CD4-positive, alpha-beta T cell treated with Interleukin-4 for 4 hours (primary cell): ENCODE results near the gene GPHN.
"Not testable (repeated sequence)": the region's sequence is repeated elsewhere in the genome, so short reads cannot be mapped to it uniquely, and the experiment has no call there.

Experiments used
- DNase-seq: peaks from one replicate; pipeline ENCODE4 v3.0.0-alpha.2; 2020

Gene GPHN

DNA sequence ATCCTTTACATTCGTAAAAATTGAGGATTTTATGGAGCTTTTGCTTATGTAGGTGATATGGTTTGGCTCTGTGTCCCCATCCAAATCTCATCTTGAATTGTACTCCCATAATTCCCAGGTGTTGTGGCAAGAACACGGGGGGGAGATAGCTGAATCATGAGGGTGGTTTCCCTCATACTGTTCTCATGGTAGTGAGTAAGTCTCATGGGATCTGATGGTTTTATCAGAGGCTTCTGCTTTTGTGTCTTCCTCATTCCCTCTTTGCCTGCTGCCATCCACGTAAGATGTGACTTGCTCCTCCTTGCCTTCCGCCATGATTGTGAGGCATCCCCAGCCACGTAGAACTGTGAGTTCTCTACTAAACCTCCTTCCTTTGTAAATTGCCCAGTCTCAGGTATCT lies 5.1 kb upstream of the GPHN start:
- not testable (repeated sequence) for DNase-seq

DNA sequence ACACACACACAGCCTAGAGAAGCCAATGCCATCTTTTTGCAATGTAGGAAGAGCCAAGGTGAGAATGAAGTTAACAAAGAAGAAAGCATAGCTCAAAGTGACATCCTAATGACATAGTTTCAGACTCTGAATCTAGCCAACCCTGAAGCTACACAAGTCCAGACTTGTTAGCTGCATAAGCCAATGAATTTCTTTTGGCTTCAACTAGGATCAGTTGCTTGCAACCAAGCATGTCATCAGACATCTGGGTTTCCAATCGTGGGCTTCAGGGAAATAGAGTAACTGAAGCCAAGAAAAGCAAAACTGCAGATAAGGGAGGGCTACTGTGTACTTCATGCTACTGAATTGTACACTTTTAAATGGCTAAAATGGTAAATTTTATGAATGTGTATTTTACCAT lies 4.4 kb upstream of the GPHN start:
- no peak for DNase-seq

DNA sequence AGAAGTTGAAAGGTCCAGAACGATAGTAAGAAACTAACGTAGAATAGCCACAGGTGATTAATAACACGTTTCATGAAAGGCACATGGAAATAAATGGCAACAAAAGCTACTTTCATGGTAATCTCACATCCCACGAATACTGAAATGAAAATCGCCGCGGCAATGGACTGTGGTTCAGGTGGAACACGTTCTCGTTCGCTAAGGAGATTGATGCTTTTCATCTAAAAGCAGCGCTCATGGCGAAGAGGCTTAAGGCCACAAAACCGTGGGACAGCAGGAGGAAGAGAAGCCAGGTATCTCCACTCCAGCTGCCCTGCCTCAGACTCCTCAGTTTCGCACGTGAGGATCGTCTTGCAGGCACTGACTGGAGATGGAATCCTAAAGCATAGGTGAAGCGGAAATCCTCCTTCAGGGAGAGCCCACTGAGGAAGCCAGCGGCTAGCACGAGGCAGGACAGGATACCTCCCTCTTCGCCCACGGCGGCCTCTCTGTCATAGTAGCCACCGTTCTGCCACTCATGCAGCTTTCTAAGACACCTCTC lies 696 bp upstream of the GPHN start:
- no peak for DNase-seq

DNA sequence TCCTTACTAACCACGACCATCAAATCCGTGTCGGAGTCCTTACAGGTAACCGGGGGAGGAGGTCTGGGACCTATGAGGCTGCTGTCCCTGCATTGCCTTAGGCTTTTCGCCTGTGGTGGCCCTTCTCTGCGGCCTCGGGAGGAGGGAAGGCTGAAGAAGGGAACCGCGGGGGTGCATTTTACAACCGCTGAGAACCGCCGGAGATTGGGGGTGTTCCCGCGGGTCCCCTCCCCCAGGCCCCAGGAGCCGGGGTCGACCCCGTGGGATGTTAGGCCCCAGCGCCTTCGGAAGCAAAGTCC lies 549 bp downstream of the GPHN start:
- DNase-seq, result no peak

DNA sequence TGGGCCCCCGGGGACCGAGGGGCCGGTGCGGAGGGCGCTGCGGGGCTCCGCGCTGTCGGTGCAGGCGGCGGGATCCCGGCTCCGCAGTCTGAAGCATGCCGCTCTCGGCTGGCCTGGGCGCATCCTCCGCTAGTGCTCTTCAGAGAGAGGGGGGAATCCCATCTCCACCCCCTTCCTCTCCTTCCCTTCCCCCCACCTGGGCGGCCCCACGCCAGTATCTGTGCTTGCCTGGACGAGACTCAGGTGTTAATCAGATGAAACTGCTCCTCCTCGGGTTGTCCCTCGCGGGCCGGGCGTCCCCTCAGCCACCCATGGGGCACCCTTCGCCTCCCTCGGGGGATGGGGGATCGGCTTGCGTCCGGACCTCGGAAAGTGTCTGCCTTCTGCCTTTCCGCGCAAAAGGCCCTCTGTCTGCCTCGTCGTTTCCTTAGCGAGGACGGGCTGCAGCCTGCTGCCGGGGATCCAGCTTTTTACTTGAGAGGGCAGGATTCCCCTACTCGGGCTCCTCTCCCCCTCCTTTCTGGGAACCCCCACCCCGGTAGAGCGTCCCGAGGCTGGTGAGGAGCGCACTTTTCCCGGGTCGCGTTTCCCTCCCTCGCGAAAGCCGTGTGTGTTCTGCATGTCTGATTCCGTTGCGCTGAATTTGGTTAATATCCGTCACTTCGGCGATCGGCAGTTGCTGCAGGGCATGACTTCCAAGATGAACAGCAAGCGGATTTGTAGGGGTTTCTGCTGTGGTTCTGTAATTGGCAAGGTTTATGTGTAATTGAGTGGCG lies 1.1 kb downstream of the GPHN start:
- DNase-seq, result peak; percentile 28

DNA sequence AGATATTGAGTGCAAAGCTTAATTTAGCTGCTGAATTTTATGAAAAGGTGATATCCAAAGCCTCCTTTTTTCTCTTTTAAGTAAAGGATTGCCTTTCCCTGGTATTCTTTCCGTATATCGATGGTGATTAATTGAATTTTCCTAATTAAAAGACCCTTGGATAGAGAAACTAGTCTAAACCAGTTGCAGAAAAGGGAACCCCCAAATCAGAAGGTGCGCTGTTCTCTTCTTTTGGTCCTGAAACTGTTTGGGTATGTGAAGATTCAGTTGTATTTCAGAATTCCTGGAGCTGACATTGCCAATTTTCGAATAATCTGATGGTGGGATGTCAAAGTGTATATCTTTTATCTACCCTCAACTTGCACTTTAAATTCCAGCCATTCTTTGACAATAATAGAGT lies 1.9 kb downstream of the GPHN start:
- no peak for DNase-seq

DNA sequence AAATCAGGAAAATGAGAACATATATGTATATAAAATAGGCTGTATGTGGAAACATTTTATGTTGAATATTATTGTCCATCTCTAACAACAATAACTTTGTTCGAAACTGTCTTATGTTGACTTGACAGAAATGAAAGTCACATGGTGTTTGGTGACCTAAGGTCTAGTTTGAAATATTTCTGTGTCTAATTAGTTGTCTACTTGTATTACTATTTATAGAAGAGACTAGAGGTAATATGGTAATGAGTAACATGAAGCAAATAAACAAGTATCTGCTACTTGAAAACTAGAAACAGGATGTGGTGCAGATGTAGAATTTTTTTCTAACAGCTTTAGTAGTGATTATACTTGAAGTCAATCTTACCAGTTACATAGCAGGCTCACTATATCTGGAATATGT lies 3.9 kb downstream of the GPHN start:
- DNase-seq, result peak; percentile 4

DNA sequence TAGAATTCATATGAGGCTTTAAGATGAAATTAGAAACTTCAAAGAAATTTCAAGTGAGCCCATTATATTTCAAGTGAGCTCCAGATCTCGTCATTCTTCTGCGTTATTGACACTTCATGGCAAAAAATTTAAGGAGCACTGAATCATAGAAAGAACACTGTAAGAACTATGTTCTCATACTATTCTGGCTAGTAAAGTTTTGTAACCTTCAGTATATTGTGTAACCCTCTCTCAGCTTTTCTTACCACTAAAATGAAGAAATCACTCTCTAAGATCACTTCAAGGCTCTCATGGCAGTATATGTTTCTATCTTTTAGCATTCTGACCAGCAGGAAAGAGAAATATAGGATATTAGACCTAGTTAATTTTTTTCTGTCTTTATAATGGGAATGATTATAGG lies 6.3 kb downstream of the GPHN start:
- no peak for DNase-seq

DNA sequence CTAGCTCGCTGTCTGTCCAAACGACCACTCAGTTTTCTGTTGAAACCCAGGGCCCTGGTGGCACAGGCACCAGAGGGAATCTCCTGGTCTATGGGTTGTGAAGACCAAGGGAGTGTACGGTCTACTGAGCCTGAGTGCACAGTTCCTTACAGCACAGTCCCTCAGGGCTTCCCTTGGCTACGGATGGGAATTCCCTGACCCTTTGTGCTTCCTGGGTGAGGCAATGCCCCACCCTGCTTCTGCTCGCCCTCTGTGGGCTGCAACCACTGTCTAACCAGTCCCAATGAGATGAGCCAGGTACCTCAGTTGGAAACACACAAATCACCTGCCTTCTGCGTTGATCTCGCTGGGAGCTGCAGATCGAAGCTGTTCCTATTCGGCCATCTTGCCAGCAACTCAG lies 22.6 kb downstream of the GPHN start:
- no peak for DNase-seq

DNA sequence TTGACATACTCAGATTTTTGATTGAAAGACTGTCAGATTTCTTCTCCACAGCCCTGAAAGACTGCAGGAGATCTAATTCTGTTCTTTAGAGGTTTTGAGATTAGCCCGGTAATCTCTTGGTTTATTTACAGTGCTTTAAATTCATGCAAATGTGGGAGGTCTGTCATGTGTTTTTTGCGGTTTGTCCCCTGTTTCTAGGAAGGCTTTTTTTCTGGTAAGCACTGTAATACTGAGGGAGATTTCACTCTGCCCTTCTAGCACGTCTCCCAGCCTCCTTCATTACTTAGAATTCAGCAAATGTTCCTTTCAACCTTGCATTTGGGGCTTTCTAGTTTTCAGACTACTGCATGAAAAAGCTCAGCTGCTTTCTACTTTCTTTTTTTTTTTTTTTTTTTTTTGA lies 31.1 kb downstream of the GPHN start:
- peak; percentile 17 for DNase-seq

DNA sequence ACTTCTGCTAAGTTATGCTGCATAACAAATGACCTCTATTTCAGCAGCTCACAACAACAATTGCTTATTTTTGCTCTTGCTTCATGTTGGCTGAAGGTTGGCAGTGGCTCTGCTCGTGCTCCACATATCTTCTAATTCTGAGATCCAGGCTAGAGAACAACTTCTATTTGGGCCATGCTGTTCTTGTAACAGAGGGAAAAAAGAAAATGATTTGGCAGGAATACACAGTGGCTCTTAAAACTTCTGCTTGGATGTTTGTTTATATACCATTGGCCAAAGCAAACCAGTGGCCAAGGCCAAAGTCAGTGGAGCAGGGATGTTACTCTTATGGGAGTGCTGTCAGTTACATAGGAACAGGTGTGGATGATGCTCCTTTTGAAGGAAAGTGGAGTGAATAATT lies 32.1 kb downstream of the GPHN start:
- DNase-seq, result no peak

DNA sequence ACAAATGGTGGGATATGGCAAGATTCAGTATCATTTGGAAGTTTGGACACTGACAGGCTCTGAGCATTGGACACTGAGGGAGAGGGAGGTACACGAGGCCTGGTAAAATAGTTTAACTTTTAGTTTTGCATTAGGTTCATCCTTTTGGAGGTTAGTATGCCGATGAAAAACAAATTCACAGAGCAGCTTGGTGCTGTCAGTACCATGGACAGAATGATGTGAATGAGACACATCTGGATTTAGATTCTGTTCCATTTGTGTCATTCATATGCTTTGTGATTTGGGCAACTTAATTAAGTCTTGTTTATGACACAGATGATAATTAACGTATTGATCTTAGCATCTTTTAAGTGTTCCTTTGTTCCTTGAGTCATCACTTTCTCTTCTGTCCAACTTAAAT lies 33.7 kb downstream of the GPHN start:
- DNase-seq, result no peak

DNA sequence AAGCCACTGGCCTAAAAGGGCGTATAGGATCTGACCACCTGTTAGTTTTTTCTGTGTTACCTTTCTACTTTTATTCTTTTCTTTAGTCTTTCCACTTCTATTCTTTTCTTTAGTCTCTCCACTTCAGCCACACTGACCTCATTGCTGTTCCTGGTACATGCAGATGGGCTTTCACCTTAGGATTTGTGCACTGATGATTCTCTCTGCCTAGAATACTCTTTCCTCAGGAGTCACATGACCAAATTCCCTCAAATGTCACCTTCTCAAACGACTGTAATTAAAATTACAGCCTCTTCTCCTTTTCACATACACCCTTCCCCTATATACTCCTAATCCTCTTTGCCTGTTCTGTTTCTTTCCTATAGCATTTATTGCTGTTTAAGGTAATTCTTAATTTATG lies 36.0 kb downstream of the GPHN start:
- no peak for DNase-seq

DNA sequence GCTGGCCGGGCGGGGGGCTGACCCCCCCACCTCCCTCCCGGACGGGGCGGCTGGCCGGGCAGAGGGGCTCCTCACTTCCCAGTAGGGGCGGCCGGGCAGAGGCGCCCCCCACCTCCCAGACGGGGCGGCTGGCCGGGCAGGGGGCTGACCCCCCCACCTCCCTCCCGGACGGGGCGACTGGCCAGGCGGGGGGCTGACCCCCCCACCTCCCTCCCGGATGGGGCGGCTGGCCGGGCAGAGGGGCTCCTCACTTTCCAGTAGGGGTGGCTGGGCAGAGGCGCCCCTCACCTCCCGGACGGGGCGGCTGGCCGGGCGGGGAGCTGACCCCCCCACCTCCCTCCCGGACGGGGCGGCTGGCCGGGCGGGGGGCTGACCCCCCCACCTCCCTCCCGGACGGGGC lies 37.2 kb downstream of the GPHN start:
- not testable (repeated sequence) for DNase-seq

DNA sequence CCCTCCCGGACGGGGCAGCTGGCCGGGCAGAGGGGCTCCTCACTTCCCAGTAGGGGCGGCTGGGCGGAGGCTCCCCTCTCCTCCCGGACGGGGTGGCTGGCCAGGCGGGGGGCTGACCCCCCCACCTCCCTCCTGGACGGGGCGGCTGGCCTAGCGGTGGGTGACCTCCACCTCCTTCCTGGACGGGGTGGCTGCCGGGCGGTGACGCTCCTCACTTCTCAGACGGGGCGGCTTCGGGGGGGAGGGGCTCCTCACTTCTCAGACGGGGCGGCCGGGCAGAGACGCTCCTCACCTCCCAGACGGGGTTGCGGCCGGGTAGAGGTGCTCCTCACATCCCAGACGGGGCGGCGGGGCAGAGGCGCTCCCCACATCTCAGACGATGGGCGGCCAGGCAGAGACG lies 37.8 kb downstream of the GPHN start:
- not testable (repeated sequence) for DNase-seq

DNA sequence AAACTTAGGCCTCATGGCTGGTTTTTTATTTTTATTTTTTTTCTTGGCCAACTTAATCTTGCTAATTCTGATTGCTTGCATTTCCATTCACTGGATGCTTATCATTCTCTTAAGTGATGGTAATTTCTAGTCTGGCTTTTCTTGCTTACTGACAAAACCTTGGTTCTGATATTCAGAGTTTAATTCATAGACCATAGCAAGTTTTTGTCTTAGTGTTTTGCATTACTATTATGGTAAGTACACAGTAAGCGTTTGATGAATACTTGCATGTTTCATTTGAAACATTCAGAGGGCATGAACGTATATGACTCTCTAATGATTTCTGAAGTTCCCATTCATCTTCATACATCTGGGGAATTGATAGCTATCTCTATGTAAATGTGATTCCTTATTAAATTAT lies 55.8 kb downstream of the GPHN start:
- no peak for DNase-seq

DNA sequence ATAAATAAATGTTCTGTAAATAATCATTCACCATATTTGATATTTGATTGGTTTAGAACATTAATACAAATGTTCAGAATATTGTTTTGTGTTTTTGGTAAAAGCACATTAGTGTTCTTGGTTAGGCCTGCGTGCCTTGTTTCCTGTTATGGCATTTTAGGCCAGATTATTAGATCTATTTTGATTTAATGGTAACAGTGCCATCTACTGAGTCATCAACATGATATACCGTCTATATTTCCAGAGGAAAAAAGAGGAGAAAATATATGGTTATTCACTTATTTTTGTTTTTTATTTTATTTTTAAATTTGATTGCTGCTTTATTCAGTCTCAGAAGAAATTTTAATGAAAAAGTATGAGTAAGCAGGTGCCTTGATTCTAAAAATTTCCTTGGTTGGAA lies 60.3 kb downstream of the GPHN start:
- DNase-seq, result no peak

DNA sequence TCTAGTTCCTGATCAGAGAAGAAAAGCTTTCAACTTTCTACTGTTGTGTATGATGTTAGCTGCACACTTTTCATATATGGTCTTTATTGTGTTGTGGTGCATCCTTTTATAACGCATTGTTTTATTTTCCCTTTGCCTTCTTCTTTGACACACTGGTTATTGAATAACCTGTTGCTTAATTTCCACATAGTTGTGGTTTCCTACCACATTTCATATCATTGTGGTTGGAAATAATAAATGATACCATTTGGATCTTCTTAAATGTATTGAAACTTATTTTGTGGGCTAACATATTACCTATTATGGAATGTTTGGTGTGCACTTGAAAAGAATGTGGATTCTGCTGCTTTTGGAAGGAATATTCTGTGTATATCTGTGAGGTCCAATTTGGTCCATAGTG lies 64.9 kb downstream of the GPHN start:
- DNase-seq, result no peak

DNA sequence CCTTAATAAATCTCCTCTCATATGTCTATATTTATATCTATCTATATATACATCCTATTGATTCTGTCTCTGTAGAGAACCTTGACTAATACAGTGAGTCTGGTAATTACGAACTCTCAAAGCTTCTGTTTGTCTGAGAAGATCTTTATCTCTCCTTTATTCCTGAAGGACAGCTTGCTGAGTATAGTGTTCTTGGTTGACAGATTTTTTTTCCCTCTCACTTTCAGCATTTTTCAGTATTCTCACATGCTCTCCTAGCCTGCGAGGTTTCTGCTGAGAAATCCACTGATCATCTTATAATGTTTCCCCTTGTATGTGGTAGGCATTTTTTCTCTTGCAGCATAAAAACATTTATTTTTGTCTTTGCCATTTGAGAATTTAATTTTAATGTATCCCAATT lies 67.1 kb downstream of the GPHN start:
- no peak for DNase-seq

DNA sequence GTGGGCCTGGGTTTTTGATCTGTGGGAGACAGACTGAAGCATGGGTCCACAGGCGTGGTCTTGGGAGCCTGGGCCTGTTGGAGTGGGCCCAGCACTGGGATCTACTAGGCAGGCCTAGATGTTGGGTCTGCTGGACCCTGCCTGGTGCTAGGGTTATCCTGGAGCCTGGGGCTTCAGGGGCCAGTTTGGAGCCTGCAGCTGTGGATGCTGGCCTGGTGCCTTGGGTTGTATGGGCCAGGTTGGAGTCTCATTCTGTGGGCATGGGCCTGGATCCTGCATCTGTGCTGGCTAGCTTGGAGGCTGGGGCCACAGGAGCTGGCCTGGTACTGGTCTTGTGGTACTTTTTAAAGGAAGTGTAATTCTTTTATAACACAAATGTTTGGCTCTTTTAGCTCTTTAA lies 68.0 kb downstream of the GPHN start:
- no peak for DNase-seq

DNA sequence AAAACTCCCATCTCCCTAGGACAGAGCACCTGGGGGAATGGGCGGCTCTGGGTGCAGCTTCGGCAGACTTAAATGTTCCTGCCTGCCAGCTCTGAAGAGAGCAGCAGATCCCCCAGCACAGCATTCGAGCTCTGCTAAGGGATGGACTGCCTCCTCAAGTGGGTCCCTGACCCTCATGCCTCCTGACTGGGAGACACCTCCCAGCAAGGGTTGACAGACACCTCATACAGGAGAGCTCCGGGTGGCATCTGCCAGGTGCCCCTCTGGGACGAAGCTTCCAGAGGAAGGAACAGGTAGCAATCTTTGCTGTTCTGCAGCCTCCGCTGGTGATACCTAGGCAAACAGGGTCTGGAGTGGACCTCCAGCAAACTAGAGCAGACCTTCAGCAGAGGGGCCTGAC lies 79.8 kb downstream of the GPHN start:
- DNase-seq, result not testable (repeated sequence)

DNA sequence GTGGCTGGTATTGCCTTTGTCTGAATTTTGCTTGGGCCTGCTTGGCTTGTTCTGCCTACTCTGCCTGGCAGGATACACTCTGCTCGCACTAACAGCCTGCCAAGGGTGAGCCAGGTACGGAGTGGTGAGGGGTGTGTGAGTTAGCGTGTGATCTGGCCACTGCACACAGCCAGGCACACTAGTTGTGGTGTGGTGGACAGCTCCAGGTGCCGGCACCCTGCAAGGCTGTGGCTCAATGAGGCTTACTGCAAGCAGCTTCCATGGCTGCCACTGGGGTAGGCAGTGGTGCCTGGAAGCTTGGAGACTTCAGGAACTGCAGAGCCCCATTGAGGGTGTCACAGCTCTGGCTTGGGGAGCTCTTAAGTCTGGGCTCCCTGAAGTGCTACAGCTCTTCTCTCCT lies 87.4 kb downstream of the GPHN start:
- no peak for DNase-seq

DNA sequence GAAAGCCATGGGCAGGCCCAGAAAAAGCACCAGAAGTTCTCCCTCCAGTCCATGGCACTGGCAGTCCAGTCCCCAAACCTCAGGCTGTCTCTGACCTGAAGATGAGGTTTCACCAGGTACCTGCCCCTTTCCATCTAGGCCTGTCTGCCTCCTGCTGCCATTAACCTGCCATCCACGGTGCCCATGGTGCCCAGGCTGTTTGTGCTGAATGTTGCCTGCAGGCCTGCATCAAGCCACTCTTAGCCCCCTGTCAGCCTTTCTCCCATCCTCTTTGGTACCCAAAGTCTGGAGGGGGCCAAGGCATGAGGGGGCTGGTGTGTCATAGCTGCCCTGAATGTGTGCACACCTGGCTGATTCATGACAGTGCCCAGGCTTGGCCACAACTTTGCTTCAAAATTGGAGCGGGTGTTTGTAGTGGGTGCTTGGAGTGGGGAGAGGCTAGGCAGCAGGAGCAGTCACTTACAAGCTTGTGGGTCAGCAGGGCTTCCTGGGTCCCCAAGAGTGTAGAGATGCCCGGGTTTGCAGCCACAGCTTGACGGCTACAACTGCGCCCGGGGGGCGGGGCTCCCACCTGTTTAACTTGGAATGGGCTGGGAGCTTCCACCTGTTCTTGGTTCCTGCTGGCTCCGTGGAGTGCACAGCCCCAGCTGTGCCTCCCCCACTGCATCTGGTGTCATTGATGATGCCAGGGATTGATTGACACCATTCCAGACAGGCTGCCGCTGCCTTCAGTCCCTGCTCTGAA lies 88.5 kb downstream of the GPHN start:
- no peak for DNase-seq

DNA sequence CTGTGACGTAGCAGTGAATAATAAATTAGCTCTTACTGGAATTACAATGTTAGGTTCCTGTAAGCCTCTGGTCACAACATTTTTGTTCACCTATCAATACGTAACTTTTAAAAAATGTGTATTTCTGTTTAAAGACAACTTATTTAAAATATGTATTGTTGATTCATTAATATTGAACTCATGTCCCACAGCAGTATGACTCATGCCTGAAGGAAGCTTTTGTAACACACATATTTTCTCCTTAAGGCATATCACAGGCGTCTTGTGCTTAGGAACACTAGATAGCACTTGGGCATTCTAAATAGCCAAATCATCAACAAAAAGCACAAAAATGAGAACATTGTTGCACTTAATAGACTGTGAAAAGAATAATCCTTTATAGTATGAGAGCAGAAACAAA lies 92.5 kb downstream of the GPHN start:
- DNase-seq, result no peak
